Activated CD8-positive, alpha-beta memory T cell treated with anti-CD3 and anti-CD28 coated beads for 48 hours (primary cell): ENCODE measurements around the gene MRPS7.

Source experiments
- DNase-seq, 3 experiments: peaks; one replicate each; pipeline ENCODE4 v3.0.0-alpha.2; 2020; ENCODE audit warnings: low read depth in 2 of 3, low spot score in 2 of 3

Gene MRPS7

DNA sequence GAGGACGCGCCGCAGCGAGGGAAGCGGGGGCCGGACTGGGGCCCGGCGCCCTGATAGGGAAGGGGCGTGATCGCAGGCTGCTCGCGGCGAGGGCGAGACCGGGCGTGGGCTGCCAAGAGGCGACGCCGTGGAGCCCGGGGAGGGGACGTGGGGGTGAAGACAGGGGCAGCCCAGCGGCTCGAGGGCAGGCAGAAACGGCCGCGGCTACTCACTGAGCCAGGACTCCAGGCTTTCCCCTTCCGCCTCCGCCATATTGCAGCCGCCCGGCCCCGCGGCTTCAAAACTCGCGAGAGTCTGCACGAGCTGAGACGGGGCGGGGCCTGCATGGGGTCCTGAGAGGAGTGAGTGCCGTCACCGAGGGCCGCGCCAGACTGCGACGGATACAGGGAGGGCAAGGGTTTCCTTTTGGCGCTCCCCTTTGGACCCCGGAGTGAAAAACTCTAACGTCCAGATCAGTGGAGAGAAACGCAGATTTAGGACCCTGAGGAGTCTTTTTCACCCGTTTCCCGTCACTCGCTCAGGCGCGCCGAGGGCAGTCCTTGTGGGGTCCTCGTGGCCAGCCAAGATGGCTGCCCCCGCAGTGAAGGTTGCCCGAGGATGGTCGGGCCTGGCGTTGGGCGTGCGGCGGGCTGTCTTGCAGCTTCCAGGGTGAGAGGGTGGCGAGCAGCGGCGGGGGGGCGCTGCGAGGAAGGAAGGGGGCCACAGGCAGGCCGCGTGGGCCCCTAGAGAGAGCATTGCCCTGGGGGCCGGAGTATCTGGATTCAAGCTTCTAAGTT, at the start of gene MRPS7, which contains the start of gene GGA3:
MRPS7 (plus strand) TSS at position 544 of the 776 bp plus-strand sequence; CDS start at position 566, 22 bp downstream.
GGA3 (minus strand) TSS at position 271 of the 776 bp plus-strand sequence; CDS start at position 252, 19 bp downstream.
- peak; percentile 87 to 97 (median 89) for DNase-seq

- no peak for DNase-seq
Measured at GRCh38 chr17:75218131-75218530, 43.5 kb upstream of the MRPS7 start.

DNA sequence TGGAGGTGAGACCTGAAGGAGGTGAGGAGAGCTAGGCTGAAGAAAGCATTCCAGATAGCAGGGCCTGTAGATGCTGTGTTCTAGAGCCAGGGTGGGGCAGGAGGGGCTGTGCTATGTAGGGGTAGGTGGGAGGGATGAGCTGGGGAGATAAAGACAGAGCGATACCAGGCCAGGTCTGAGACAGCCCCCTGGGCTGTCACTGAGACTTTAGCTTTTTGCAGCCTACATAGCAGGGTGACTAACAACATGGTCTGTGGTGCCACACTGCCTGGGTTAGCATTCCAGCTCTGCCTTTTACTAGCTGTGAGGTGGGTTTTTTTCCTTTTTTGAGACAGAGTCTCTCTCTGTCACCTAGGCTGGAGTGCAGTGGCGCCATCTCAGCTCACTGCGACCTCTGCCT, 41.9 kb upstream of the MRPS7 start:
- no peak for DNase-seq

GRCh38 chr17:75225016-75225415, 36.7 kb upstream of the MRPS7 start:
- no peak for DNase-seq

DNA sequence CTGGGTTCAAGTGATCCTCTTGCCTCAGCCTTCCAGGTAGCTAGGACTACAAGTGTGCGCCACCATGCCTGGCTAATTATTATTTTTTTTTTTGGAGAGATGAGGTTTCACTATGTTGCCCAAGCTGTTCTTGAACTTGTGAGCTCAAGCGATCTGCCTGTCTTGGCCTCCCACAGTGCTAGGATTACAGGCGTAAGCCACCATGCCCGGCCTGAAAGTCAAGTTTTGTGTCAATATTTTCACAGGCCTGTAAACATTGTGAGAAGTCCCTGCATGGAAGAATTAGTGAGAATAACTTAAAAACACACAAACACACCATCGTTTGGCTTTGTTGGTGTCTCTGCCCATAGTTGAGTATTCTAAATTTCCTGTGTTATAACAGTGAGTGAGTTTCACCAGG, 34.0 kb upstream of the MRPS7 start:
- no peak for DNase-seq

GRCh38 chr17:75228305-75228704, 33.4 kb upstream of the MRPS7 start:
- no peak for DNase-seq

DNA sequence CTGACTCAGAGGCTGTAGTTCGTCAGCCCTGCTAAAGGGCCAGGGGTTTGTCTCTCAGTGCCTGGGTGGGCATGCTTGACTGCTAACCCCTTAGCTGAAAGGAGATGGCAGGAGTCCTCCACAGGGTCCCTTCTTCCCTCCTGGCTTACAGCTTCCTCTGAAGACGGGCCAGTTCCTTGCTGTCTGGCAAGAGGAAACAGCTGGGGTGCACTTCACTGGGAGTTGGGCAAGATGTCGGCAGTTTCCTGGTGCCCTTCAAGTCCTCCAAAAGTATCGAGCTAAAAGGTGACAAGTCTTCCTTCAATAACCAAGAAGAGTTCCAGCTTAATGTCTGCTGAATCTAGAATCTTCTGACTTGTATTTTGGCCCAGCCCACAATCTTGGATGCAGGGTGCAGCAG, 32.8 kb upstream of the MRPS7 start:
- no peak for DNase-seq

- DNase-seq: no peak
Measured at GRCh38 chr17:75231071-75231470, 30.6 kb upstream of the MRPS7 start.

- DNase-seq: no peak
Measured at GRCh38 chr17:75231741-75232464, 29.8 kb upstream of the MRPS7 start.

DNA sequence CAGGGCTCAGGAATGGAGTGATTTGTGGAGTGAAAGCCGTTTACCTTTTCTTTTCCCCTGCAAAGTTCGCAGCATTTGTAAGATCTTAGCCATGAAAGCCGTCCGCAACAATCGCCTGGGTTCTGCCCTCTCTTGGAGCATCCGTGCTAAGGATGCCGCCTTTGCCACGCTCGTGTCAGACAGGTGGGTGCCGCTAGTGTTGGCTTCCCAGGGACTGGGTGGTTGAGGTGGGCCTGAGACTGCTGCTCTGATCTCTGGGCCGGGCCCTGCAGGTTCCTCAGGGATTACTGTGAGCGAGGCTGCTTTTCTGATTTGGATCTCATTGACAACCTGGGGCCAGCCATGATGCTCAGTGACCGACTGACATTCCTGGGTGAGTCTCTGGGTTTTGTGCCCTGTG, 28.9 kb upstream of the MRPS7 start:
- DNase-seq: no peak

- no peak for DNase-seq
Measured at GRCh38 chr17:75237100-75238014, 24.3 kb upstream of the MRPS7 start.

GRCh38 chr17:75238020-75238580, 23.6 kb upstream of the MRPS7 start:
- no peak for DNase-seq

DNA sequence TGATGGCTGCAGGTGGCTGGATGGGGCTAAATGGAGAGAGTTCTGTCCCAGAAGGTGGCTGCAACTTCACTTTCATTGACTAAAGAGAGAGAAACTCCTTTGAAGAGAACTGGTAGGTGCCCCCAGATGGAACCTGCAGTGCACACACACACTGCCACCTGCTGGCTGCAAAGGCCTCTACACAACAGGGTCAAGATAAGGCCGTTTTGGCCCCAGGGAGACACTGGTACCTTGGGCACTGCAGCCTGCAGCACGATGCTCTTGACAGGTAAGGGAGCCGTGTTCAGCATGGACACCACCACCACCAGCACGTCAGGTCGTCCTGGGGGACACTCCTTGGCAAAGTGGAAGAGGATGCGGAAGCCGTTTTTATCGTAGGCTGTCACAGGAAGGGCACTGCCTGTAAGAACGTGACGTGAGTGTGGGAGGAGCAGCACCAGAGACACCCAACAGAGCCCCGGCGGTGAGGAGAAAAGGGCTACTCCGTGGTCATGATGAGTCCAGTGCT, 22.9 kb upstream of the MRPS7 start:
- DNase-seq: no peak

DNA sequence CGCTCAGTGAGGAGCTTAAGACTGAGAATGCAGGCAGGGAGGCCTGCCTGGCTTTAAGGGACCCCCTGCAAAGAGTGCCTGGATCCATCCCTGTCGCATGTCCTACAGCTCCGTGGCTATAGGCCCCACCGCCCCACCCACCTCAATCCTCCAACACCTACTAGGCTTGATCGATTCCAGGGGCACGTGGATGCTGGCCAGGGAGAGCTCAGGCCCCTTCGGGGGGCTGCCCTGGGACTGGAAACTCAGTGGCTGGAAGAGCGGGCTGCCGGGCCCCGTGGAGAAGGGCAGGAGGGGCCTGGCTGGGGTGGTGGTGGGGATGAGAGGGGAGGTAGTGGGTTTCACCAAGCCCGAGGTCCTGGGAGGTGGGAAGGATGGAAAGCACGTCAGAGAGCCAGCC, 22.5 kb upstream of the MRPS7 start:
- DNase-seq: no peak

- no peak for DNase-seq
Measured at GRCh38 chr17:75239778-75240393, 21.8 kb upstream of the MRPS7 start.

GRCh38 chr17:75240394-75241142, 21.1 kb upstream of the MRPS7 start:
- DNase-seq: no peak

DNA sequence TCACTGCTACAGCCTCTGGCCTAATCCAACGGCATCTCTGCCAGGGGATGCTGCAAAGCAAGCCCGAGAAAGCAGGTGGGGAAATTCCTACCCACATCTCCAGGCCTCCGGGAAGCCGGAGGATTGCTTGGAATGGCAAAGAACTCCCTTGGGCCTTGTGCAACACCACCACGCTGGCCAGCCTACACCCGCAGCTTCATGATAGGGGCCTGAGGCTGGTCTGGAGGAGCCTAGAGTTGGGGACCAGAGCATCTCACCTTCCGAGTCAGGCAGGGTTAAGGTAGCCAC, 20.6 kb upstream of the MRPS7 start:
- DNase-seq: no peak

DNA sequence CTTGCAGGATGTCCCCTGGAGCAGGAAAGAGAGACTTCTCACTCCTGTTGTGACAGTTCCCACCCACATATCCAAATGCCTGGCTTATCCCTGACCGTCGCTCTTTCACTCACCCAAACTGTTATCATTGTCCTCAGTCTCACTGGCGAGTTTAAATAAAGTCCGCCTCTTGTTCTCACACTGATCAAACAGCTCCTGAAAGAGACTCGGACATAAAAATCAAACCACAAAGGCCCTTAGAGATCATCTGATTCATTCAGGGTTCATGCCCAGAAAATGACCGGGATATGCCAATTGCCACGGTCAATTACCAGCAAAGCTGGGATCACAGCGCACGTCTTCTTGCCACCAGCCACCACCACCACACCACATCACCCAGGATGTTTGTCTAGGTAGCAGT, 20.2 kb upstream of the MRPS7 start:
- DNase-seq: no peak

DNA sequence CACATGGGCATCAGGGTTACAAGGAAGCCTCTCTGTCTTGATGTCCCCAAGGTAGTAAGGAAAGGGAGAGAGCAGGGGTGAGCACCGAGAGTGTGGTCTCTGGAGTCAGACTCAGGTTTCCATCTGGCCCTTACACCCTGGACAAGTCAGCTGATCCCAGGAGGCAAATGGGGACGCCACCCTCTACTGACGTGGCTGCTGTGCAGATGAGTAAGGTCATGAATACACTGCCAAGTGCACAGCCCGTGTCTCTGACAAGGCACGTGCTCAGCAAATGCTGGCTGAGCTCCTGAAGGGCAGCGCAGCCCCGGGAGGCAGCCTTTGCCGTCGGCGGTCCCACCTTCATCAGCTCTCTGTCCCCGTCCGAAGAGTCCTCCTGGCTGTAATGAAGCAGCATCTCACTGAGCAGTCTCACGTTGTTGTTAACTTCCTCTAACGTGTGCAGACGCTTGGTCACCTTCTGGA, 19.7 kb upstream of the MRPS7 start:
- DNase-seq: no peak
